GM21423 (cell line): ENCODE results near the gene NLGN1.

Experiments used
- ATAC-seq: cut with Tn5 transposase; IDR thresholded peaks from one replicate; pipeline ENCODE4 v1.9.1; 2021; ENCODE audit warnings: mild to moderate bottlenecking, moderate library complexity; ENCODE audit not compliant: unreplicated experiment

The NLGN1 gene

DNA sequence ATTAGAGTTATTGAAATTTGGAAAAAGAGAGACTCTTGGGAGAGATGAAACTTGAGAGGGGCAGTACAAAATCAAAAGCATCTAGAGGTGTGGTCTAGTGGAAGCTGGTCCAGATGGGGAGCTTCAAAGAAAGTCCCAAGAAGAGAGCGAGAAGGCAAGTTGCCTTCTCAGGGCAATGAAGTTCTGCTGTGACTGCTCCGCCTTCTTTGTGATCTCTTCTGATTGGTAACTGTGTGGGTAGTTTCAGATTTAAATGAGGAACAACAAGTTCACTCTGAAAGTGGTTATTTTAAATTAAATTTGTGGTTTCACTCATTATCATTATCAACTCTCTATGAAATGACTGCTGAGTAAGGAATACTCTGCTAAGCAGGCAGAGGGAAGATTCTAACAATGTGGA, 233.3 kb downstream of the NLGN1 start:
- ATAC-seq: no peak

DNA sequence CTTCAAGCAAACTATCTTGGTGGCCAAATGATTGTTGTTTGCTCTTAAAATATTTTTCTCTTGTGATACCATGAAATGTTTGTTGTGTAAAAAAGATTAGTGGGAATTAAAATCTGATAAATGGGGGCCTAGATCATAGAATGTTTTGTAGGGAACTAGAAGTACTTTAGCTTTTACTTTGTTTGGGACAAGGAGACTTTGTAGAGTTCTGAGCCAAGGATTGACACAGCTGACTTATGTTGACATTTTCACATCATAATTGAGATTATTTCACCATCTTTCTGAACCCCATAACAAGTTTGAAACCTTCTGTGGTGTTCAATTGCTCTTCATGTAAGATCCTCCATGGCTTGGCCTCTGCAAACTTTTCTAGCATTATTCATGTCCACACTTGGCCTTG, 235.4 kb downstream of the NLGN1 start:
- ATAC-seq: no peak

DNA sequence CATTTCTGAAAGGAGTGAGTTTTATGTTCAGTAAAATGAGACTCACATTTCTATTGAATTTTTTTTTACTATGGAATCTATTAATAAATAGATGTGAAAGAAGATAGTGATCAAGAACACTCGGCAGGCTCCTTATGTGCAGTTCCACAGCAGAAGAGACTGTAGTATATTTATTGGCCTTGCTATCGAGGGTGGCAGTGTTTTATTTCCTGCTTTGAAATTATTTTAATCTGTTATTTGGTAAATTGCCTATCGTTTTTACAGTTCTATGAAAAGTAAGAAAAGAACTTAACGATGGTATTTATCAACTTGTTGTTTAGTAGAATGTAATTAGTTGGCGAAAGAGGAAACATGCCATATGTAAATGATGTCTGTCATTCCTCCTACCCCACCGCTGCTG, 238.3 kb downstream of the NLGN1 start:
- ATAC-seq: no peak

DNA sequence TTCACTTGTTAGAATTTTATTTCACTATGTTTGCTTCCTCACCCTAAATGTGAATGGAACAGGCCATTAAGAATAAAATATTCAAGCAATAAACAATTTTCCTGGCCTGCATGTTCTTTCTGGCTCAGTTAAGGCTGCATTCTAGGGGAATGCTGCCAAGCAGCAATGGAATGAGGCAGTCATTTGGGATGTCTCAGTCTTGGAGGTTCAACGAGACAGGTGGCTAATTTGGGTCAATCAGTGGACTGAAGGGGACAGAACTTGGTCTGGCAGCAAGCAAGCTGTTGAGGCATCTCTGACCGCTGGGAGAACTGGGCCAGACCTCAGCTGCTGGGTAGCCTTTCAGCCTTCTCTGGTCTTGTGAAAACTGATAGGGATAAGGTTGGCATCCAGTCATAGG, 241.6 kb downstream of the NLGN1 start:
- no peak for ATAC-seq

DNA sequence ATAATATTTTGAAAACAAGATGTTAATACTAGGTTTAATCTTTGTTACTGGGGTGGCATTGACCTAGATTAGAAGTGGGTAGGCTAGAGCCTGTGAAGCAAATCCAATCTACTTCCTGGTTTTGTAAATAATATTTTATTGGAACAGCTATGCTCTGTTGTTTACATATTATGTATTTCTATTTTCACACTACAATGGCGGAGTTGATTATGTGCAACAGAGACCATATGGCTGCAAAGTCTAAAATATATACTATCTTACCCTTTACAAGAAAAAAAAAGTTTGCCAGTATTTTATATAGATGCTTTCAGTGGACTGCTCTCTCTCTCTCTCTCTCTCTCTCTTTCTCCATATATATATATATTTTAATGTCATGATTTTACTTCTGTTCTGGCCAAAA, 244.2 kb downstream of the NLGN1 start:
- ATAC-seq: no peak

DNA sequence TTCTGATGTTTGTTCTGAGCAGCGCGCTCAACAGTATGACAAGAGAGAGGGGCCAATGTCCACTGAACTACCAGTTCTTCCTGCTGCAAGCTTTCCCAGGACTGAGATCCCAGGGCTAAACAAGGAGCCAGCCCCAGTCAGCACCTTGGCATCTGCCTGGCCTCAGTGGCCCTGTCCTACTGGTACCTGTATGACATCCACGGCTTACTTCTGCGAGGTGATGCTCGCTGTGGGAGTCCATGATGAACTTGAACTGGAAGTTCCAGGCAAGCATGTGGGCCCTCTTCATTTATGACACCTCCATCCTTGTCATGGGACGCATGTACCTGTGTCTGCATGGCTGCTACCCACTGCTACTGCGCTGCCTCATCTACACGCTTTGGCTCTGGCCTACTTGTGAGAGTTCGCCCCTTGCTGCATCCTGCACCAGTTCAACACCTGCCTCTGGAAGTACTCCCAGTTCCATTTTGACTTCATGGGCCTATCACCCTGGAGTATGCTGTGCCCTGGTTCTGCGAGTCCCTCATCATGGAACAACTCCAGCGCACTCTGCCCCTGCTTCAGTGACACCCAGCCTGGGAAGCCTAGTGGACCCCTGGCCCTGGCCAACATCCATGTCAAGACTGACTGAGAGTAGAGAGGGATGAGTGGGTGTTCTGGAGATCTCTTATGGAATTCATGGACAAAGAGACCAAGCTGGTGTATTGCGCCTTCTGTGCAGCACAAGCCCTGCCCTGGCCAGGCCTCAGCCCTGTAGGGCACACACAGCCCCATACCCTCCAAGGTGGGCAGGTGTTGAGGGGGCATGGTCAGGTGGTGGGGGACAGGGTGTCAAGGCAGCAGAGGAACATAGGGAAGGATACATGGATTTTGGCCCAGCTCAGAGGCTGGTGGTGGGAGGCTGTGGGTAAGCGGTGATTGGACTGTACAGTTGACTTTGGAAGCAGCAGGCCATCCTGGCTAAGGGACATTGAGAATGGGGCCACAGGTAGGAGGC, 246.8 kb downstream of the NLGN1 start:
- ATAC-seq: no peak

DNA sequence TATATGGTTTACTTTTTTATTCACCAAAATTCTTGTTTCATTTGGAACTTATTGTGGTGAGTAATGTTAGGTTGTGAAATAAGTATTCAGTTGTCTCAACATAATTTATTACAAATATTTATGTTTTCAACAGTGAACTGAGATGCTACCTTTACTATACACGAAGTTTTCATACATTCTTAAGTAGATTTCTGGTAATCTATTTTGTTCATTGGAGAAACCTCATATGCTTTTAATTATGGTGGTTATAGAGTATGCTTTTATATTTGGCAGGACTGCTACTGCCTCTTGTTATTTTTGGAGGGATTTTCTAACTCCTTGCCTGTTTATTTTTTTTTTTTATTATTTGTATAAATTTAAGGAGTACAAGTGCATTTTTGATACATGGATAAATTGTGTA, 253.1 kb downstream of the NLGN1 start:
- ATAC-seq: no peak

DNA sequence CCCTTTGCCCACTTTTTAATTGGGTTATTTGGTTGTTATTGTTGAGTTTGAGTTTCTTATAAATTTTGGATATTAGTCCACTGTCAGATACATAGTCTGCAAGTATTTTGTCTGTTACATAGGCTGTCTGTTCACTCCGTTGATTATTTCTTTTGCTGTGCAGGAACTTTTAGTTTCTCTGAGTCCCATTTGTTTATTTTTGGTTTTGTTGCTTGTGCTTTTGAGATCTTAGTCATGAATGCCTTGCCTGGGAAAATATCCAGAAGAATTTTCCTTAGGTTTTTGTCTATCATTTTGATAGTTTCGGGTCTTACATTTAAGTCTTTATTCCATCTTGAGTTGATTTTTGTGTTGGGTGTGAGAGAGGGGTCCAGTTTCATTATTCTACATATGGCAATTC, 254.5 kb downstream of the NLGN1 start:
- no peak for ATAC-seq

DNA sequence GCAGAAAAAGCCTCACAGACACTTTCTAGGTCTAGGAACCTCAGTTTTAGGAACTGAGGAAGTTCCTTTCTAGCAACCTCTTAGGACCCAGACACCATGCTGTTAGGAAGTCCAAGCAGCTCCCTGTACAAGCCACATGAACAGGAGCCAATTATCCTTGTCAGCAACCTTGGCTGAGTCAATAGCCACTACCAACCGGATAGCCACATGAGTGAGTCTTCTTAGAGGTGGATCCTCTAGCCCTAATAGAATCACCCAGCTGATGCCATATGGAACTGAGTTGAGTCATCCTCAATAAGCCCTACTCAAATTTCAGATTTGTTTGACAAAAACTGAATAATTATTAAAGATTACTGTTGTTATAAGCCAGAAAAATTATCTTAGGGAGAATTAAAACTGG, 256.2 kb downstream of the NLGN1 start:
- ATAC-seq: no peak

DNA sequence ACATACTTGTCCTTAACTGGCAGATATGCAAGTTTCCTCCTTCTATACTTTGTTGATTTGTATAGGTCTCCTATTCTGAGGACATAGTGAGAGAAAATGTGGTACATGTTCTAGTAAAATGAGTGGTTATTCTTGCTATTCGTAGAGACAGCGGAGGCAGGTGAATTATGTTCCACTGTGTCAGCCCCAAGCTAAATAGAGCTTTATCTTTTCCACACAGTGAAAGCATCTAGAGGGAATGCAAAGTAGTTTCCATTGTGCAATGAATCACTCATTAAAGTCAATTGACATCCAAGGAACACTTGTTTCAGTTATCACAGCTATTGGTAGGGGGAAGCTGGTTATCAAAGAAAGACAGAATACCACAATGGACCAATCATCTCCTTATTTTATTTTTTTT, 262.4 kb downstream of the NLGN1 start:
- no peak for ATAC-seq

DNA sequence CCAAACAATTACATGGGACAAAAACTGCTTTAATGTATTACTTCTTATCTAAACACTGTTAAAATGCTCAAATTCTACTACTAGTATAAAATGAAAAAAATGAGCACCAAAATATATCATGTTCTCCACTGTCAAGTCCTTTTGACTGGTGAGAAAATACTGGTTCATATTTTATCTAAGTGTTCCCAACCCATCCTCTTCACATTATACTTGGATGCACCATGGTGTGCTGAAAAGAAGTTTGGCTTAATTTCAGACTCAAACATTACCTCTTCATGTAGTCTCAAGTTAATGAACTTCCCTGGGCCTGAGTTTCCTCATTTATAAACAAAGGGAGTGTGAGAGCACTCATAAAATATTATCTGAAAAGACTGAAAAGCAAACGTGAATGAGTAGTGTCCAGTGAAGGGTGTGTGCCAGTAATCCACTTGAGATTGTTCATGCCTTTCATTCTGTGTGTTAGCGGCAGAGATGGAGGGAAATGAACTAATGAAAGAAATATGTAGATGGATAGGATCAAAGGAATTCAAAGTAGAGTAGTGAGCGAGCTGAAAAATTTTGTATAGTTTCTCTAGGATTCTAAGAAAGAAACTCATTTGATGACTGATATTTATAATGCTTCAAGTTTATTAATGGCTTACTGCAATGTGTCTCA, 263.2 kb downstream of the NLGN1 start:
- no peak for ATAC-seq

DNA sequence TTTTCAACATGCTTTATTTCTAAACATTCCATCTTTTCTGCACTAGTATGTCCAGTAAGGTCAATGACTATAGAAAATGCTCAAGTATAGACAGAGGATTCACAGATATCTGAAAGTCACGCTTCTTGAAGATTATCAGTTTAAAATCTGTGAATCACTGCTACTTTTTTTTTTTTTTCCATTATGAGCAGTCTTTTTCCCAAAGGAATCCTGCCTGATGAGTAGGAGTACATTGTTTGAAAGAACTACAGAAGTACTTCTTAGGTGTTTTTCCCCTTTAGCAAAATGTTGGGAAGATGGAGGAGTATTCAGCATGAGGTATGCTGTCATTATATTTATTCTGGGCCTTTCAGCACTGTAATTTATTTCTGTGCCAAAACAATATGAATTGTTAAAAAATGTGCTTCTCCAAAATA, 266.2 kb downstream of the NLGN1 start:
- ATAC-seq: no peak

DNA sequence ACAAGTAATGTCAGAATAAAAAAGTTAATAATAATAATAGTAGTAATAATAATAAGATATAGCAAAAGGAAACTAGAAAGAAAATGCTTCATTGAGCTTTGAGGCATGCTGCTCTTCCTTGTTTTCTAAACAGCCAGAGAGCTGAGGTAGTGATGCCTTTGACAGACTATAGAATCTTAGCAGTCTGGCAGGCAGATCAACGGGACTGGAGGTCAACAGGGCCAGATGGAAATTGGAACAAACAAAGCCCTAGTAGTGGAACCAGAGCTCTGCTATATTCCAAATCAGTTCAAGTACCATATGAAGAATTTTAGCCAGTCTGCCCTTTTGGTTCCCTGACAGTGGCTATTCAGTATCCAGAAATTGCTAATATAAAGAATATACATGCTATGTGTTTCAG, 278.6 kb downstream of the NLGN1 start:
- no peak for ATAC-seq

DNA sequence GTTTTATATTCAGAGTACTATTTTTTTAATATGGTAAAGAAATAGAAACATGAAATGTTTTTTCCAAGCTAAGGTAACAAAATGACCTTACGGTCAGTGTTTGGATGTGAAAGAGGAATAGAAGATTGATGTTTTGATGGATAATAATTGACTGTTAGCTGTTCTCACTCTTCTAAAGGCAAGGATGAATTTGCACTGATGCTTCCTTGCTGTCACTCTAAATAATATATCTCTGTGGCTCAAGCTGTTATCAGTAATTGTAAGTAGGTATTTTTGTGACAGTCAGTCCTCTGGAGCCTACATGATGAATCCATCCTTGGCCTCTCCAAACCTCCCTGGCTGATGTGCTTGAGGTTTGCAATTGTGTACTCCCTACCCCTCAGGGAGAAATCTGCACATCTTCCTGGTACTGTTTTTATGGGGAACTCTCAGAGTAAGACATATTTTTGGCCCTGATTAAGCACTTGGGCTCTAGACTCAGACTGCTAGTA, 283.7 kb downstream of the NLGN1 start:
- ATAC-seq: no peak

DNA sequence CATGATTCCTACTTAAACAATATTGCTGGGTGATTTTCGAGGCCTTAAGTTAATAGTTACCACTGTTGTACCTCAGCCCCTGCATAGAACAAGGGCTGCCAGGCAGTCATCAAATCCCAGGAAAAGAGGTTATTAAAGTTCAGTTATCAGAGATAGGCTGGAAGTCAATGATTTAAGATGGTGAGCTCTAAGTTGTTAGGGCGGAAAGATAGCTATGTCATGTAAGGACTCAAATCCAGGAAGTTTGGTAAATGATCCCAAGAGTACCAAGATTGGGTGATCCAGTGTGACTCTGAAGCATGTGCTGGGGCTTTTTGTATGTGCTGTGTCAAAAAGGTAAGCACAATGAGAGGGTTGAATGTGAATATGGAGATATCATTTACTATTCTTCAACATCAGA, 287.9 kb downstream of the NLGN1 start:
- no peak for ATAC-seq

DNA sequence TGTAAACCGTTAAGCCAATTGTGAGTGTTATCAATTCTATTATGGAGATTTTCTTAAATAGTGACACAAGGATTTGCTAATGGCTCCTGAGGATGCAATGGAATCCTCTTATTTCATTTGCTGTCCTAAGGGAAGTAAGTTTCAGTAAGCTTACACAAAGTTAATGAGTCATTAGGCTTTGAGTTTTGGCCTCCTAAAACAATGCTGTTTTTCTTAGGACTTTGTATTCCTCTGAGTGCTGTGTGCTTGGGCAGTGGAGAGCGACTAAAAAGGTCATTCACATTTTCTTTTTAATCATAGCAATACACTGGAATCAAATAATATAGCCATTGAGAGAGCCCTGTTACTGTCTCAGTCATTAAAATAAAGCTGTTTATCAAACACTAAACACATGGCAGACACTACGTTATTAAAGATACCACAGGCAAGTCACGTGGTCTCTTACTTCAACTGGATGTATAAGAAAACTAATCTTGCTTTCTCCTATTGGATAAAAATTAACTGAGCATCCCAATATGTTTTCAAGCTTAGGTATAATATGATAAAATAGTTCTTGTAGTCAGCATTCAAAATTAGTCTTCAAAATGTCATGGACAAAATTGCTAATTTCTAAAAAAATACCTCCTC, 290.8 kb downstream of the NLGN1 start:
- no peak for ATAC-seq

DNA sequence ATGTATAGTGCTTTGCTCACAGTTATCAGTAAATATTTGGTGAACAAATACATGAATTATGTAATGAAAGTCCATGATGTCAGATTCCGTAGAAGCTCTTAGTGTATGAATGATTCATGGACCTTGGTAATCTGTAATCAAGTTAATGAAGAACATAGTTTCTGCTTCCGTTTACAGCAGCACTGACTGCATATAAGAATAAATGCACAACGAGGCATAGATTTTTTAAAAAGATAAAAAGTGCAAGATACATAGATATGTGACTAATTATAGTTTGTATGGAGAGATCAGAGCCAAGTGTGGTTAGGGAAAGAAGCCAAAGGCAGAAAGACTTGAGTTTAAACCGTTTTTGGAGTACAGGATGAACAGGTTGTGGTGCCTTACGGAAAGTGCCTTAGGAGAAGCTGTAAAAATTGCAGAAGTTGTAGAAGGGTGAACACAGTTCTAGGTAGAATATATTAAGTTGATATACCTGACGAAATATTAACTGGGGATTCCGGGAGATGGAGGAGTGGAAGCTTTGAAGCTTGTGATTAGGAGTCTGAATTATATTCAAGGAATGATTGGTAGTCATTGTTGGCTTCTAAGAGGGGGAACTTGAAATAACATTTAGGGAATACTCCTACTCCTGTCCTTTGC, 293.1 kb downstream of the NLGN1 start:
- ATAC-seq: no peak

DNA sequence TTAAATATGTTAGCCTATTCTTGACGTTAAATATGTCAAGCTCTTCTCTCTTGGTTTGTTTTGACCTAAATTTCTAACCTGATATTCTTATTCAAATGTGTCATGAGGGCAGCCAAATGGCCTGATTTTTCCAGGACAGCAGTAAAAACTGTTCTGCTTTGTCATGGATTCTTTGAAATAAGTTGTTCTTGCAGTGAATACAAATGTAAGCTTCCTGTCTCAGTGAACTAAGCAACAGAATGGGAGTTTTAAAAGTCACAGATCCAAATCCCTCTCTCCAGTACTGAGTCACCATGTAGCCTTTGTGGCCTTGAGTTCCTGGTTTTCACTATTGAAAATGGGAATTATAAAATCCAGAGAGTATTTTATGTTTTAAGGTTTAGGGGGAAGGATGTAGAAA, 301.8 kb downstream of the NLGN1 start:
- no peak for ATAC-seq

DNA sequence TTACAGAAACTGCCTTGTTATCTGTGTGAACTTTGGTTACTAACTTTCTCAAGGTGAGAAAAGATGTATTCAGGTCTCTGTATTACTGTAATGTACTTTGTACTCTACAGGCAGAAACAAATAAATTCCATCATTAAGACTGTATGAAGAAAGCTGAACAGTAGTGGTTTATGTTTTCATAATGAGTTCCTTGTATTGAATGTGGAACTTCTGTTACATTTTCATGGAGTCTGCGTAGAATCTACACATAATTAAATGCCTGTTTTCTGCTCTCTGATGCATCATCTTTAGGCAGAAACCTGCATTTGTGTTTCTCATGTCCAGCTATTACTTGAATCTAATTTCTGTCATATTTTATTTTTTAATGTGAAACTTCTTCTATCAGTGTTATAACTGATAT, 302.8 kb downstream of the NLGN1 start:
- ATAC-seq: no peak

DNA sequence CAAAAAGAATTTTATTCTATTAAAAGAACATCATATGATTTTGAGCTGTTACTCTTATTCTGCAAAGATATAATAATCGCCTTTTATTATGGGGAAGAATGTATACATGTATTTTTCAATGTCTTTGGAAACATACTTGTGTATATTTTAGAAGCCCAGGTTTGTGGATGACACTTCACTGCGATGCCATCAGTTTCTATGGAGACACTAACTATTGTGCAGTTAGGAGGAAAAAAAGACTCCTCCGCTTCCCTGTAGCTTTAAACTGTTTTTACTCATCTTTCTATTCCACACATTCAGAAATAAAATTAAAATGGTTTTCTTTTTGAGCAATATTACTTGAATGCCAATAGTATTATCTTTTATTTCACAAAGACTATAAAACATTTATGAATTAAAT, 305.0 kb downstream of the NLGN1 start:
- no peak for ATAC-seq

DNA sequence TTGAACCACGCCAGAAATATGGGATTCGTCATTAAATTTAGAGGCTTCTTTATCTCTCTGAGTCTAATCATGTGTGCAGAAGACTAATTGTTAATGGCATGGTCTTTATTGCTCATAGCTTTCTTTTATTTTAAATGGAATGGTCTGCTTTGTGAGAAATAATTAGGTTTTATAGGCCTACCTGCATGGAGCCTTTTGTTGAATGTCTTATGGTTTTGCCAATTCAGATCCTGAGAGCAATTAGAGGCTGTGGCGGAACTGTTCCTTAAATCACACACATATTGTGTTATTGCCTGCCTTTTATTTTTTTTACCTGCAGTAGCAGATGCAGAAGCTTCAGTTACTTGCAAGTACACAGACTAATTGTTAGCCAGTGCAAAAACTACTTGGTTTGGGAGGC, 306.2 kb downstream of the NLGN1 start:
- no peak for ATAC-seq
